GM19455 (cell line): ENCODE data around the gene SIRT7.
"Not testable (repeated sequence)": the region's sequence is repeated elsewhere in the genome, so short reads cannot be mapped to it uniquely, and the experiment has no call there.

Experiments used
- ATAC-seq: cut with Tn5 transposase; IDR thresholded peaks from one replicate; pipeline ENCODE4 v1.9.1; 2021; ENCODE audit not compliant: unreplicated experiment

Gene SIRT7

GRCh38 chr17:81921996-81922565 is 4.1 kb upstream of the SIRT7 start:
- no peak for ATAC-seq

- no peak for ATAC-seq
These were observed 3.5 kb upstream of the SIRT7 start for GRCh38 chr17:81921537-81921862.

GRCh38 chr17:81920612-81921536 is 2.9 kb upstream of the SIRT7 start:
- no peak for ATAC-seq

GRCh38 chr17:81918832-81919545 is 1.0 kb upstream of the SIRT7 start:
- no peak for ATAC-seq

- not testable (repeated sequence) for ATAC-seq
These were observed 325 bp upstream of the SIRT7 start for GRCh38 chr17:81918333-81918669.

- no peak for ATAC-seq
These were observed 1.6 kb downstream of the SIRT7 start for GRCh38 chr17:81916234-81917001.

- no peak for ATAC-seq
These were observed 2.6 kb downstream of the SIRT7 start for GRCh38 chr17:81915331-81915730.

- no peak for ATAC-seq
These were observed 3.7 kb downstream of the SIRT7 start for GRCh38 chr17:81914103-81914850.

- ATAC-seq = no peak
These were observed 4.4 kb downstream of the SIRT7 start for GRCh38 chr17:81913394-81914102.

GRCh38 chr17:81912441-81913309 is 5.3 kb downstream of the SIRT7 start:
- ATAC-seq = no peak

GRCh38 chr17:81911969-81912368 is 6.0 kb downstream of the SIRT7 start:
- no peak for ATAC-seq

- peak; percentile 67 for ATAC-seq
These were observed 6.6 kb downstream of the SIRT7 start, which contains the start of gene PCYT2 for GRCh38 chr17:81911277-81911961. TSS of gene PCYT2 (minus strand) at chr17:81911399. CDS start at chr17:81911355, 44 bp downstream.

GRCh38 chr17:81910840-81911276 is 7.1 kb downstream of the SIRT7 start:
- peak; percentile 43 for ATAC-seq

GRCh38 chr17:81909966-81910839 is 7.8 kb downstream of the SIRT7 start:
- no peak for ATAC-seq

- no peak for ATAC-seq
These were observed 8.7 kb downstream of the SIRT7 start for GRCh38 chr17:81909231-81909630.

- ATAC-seq = no peak
These were observed 9.2 kb downstream of the SIRT7 start for GRCh38 chr17:81908793-81909192.
